HG03378 (cell line): ENCODE measurements around the gene CYBC1.

Experiments
- ATAC-seq: cut with Tn5 transposase; IDR thresholded peaks from one replicate; pipeline ENCODE4 v1.9.1; 2021; ENCODE audit warnings: mild to moderate bottlenecking, moderate library complexity; ENCODE audit not compliant: unreplicated experiment

Gene CYBC1

GRCh38 chr17:82449131-82449882, 1.2 kb downstream of the CYBC1 start:
- ATAC-seq = peak; percentile 45

- ATAC-seq = no peak
Measured at GRCh38 chr17:82447876-82448275, 2.7 kb downstream of the CYBC1 start.

GRCh38 chr17:82446649-82447048, 3.9 kb downstream of the CYBC1 start:
- no peak for ATAC-seq

GRCh38 chr17:82446124-82446523, 4.4 kb downstream of the CYBC1 start:
- no peak for ATAC-seq

GRCh38 chr17:82445542-82445941, 5.0 kb downstream of the CYBC1 start:
- ATAC-seq = no peak

- no peak for ATAC-seq
Measured at GRCh38 chr17:82444941-82445521, 5.5 kb downstream of the CYBC1 start.

- no peak for ATAC-seq
Measured at GRCh38 chr17:82444284-82444893, 6.2 kb downstream of the CYBC1 start.

GRCh38 chr17:82443465-82444283, 6.9 kb downstream of the CYBC1 start:
- no peak for ATAC-seq

GRCh38 chr17:82442643-82443464, 7.7 kb downstream of the CYBC1 start:
- no peak for ATAC-seq

GRCh38 chr17:82441691-82442487, 8.7 kb downstream of the CYBC1 start:
- ATAC-seq = no peak

GRCh38 chr17:82440991-82441627, 9.4 kb downstream of the CYBC1 start:
- ATAC-seq = no peak

- ATAC-seq = no peak
Measured at GRCh38 chr17:82440469-82440981, 10.0 kb downstream of the CYBC1 start.

- ATAC-seq = no peak
Measured at GRCh38 chr17:82439829-82440365, 10.7 kb downstream of the CYBC1 start.

GRCh38 chr17:82439194-82439828, 11.2 kb downstream of the CYBC1 start:
- ATAC-seq = no peak

GRCh38 chr17:82438401-82439193, 12.0 kb downstream of the CYBC1 start:
- no peak for ATAC-seq

GRCh38 chr17:82437325-82437668, 13.3 kb downstream of the CYBC1 start:
- ATAC-seq = no peak

GRCh38 chr17:82436601-82437324, 13.8 kb downstream of the CYBC1 start:
- ATAC-seq = no peak
